B cell (primary cell): ENCODE data around the gene PRTN3.

ENCODE experiments used
- EZH2 ChIP-seq: IDR thresholded peaks from 2 replicates; pipeline ENCODE4 v1.6.1; 2012; ENCODE audit warnings: borderline replicate concordance, low read depth, mild to moderate bottlenecking, moderate library complexity, low read length; ENCODE audit not compliant: insufficient read depth, poor library complexity, severe bottlenecking
- TF ChIP-seq, protein P1 (sequence below): fragments of 200-600 bp; IDR thresholded peaks from one replicate; pipeline ENCODE4 v1.8.0; 2022; ENCODE audit warnings: antibody characterized with exemption, mild to moderate bottlenecking

DNA sequence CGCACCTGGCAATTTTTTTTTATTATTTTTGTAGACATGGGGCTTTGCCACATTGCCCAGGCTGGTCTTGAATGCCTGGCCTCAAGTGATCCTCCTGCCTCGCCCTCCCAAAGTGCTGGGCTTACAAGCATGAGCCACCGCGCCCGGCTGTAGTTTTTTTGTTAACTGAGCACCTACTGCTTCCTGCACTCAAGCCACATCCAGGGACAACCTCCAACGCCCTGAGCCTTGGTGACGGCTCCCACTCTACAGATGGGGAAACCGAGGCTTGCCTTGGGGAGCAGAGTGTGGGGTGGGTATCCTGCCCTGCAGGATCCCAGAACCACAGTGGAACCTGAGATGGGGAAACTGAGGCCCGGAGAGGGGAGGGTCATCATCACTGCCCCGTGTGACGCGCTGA lies 14.3 kb downstream of the PRTN3 start:
- TF ChIP-seq, protein P1, sequence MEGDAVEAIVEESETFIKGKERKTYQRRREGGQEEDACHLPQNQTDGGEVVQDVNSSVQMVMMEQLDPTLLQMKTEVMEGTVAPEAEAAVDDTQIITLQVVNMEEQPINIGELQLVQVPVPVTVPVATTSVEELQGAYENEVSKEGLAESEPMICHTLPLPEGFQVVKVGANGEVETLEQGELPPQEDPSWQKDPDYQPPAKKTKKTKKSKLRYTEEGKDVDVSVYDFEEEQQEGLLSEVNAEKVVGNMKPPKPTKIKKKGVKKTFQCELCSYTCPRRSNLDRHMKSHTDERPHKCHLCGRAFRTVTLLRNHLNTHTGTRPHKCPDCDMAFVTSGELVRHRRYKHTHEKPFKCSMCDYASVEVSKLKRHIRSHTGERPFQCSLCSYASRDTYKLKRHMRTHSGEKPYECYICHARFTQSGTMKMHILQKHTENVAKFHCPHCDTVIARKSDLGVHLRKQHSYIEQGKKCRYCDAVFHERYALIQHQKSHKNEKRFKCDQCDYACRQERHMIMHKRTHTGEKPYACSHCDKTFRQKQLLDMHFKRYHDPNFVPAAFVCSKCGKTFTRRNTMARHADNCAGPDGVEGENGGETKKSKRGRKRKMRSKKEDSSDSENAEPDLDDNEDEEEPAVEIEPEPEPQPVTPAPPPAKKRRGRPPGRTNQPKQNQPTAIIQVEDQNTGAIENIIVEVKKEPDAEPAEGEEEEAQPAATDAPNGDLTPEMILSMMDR, result no peak
- no peak for TF ChIP-seq EZH2
